Measurements from ENCODE around the gene OGFOD1.

The OGFOD1 gene

GRCh38 chr16:56505181-56505580 lies 53.8 kb downstream of the OGFOD1 start:
- H3K4me3 ChIP-seq (ENCODE audit: low read depth, low read length) = no peak overlapping the region
- TF ChIP-seq, protein P1, sequence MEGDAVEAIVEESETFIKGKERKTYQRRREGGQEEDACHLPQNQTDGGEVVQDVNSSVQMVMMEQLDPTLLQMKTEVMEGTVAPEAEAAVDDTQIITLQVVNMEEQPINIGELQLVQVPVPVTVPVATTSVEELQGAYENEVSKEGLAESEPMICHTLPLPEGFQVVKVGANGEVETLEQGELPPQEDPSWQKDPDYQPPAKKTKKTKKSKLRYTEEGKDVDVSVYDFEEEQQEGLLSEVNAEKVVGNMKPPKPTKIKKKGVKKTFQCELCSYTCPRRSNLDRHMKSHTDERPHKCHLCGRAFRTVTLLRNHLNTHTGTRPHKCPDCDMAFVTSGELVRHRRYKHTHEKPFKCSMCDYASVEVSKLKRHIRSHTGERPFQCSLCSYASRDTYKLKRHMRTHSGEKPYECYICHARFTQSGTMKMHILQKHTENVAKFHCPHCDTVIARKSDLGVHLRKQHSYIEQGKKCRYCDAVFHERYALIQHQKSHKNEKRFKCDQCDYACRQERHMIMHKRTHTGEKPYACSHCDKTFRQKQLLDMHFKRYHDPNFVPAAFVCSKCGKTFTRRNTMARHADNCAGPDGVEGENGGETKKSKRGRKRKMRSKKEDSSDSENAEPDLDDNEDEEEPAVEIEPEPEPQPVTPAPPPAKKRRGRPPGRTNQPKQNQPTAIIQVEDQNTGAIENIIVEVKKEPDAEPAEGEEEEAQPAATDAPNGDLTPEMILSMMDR (IDR thresholded peaks at IDR 0.05; ENCODE audit: insufficient read depth, low read length, missing control alignments) = no peak
- ChIA-PET CTCF (interaction anchor here (0.6 to 3.7 kb wide), 5 partner anchors 9 to 197 kb away, joined by 3 to 18 read pairs (median 5); no protein-coding TSS in a partner anchor), POLR2A (no interaction called here)
- DNase-seq (ENCODE audit: low read depth, low spot score) = no peak

- TF ChIP-seq, protein P1 (IDR thresholded peaks at IDR 0.05; ENCODE audit: insufficient read depth, low read length, missing control alignments) = no peak
- POLR2A ChIA-PET = no interaction called here
- CTCF ChIA-PET = interaction anchor here (0.6 to 1.3 kb wide), 4 partner anchors 9 to 195 kb away, joined by 3 to 8 read pairs (median 4); no protein-coding TSS in a partner anchor
- peak; percentile 34 for DNase-seq (ENCODE audit: low read depth, low spot score)
- no peak overlapping the region for H3K4me3 ChIP-seq (ENCODE audit: low read depth, low read length)
Observed at GRCh38 chr16:56506941-56507340, 55.6 kb downstream of the OGFOD1 start.

GRCh38 chr16:56510544-56510943 lies 59.2 kb downstream of the OGFOD1 start:
- DNase-seq (ENCODE audit: low read depth, low spot score) = no peak
- ChIA-PET CTCF (interaction anchor here (1.0 to 5.9 kb wide), 7 partner anchors 7 to 191 kb away, joined by 3 to 74 read pairs (median 4); partner anchors contain the start of gene BBS2), POLR2A (no interaction called here)
- TF ChIP-seq, protein P1 (IDR thresholded peaks at IDR 0.05; ENCODE audit: insufficient read depth, low read length, missing control alignments) = no peak
- H3K4me3 ChIP-seq (ENCODE audit: low read depth, low read length) = no peak overlapping the region

GRCh38 chr16:56512025-56512424 lies 60.7 kb downstream of the OGFOD1 start:
- POLR2A ChIA-PET = no interaction called here
- CTCF ChIA-PET = interaction anchor here (1.5 to 5.9 kb wide), 4 partner anchors 9 to 190 kb away, joined by 4 to 74 read pairs (median 42); no protein-coding TSS in a partner anchor
- no peak overlapping the region for H3K4me3 ChIP-seq (ENCODE audit: low read depth, low read length)
- no peak for DNase-seq (ENCODE audit: low read depth, low spot score)
- TF ChIP-seq, protein P1 (IDR thresholded peaks at IDR 0.05; ENCODE audit: insufficient read depth, low read length, missing control alignments) = no peak

DNA sequence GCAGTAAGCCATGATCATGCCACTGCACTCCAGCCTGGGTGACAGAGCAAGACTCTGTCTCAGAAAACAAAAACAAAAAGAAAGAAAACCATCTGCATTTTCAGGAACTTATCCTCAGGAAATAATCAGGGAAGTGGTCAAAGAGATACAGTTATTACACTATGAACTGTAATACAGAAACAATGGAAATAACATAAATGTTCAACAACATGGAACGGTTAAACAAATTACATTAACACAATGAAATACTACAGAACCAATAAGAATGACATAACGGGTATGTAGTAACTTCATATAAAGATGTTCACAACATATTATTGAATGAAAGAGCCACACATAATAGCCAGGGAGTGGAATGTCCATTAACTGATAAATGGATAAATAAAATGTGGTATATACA lies 61.7 kb downstream of the OGFOD1 start:
- POLR2A ChIA-PET = no interaction called here
- DNase-seq (ENCODE audit: low read depth, low spot score) = no peak
- no peak overlapping the region for H3K4me3 ChIP-seq (ENCODE audit: low read depth, low read length)
- TF ChIP-seq, protein P1 (IDR thresholded peaks at IDR 0.05; ENCODE audit: insufficient read depth, low read length, missing control alignments) = no peak
- CTCF ChIA-PET = interaction anchor here (0.6 to 5.9 kb wide), 17 partner anchors 9 to 276 kb away, joined by 3 to 74 read pairs (median 7); no protein-coding TSS in a partner anchor

GRCh38 chr16:56513972-56514371 lies 62.6 kb downstream of the OGFOD1 start:
- H3K4me3 ChIP-seq (ENCODE audit: low read depth, low read length) = no peak overlapping the region
- CTCF ChIA-PET = interaction anchor here (0.7 to 5.9 kb wide), 24 partner anchors 8 to 275 kb away, joined by 3 to 74 read pairs (median 4); partner anchors contain the start of gene MT1E
- POLR2A ChIA-PET = interaction anchor here (1.1 kb wide), 1 partner anchor 112 kb away, joined by 3 read pairs; the partner anchor contains the start of gene MT1E
- TF ChIP-seq, protein P1 (IDR thresholded peaks at IDR 0.05; ENCODE audit: insufficient read depth, low read length, missing control alignments) = peak; percentile 58
- peak; percentile 16 for DNase-seq (ENCODE audit: low read depth, low spot score)
